ENCODE results near the gene AUTS2.

The AUTS2 gene

GRCh38 chr7:70660819-70661191, 1062.5 kb downstream of the AUTS2 start:
- no peak for DNase-seq

- DNase-seq = no peak
Measured at GRCh38 chr7:70663680-70664079, 1065.4 kb downstream of the AUTS2 start.

GRCh38 chr7:70665997-70666396, 1067.7 kb downstream of the AUTS2 start:
- DNase-seq = no peak

- DNase-seq = no peak
Measured at GRCh38 chr7:70667406-70667805, 1069.1 kb downstream of the AUTS2 start.

GRCh38 chr7:70668606-70669358, 1070.5 kb downstream of the AUTS2 start:
- DNase-seq = no peak

GRCh38 chr7:70669854-70670253, 1071.6 kb downstream of the AUTS2 start:
- no peak for DNase-seq

- DNase-seq = no peak
Measured at GRCh38 chr7:70670288-70670687, 1072.0 kb downstream of the AUTS2 start.

GRCh38 chr7:70673778-70674570, 1075.7 kb downstream of the AUTS2 start:
- DNase-seq = no peak

GRCh38 chr7:70674571-70675010, 1076.3 kb downstream of the AUTS2 start:
- no peak for DNase-seq

GRCh38 chr7:70676243-70676642, 1078.0 kb downstream of the AUTS2 start:
- no peak for DNase-seq

GRCh38 chr7:70678621-70679251, 1080.5 kb downstream of the AUTS2 start:
- no peak for DNase-seq

- no peak for DNase-seq
Measured at GRCh38 chr7:70679661-70680060, 1081.4 kb downstream of the AUTS2 start.

GRCh38 chr7:70680306-70680705, 1082.0 kb downstream of the AUTS2 start:
- DNase-seq = no peak

- DNase-seq = no peak
Measured at GRCh38 chr7:70680743-70681468, 1082.6 kb downstream of the AUTS2 start.

GRCh38 chr7:70681469-70682350, 1083.4 kb downstream of the AUTS2 start:
- DNase-seq = no peak

GRCh38 chr7:70684173-70684572, 1085.9 kb downstream of the AUTS2 start:
- DNase-seq = no peak

- DNase-seq = no peak
Measured at GRCh38 chr7:70693321-70693685, 1095.0 kb downstream of the AUTS2 start.

GRCh38 chr7:70693686-70694433, 1095.6 kb downstream of the AUTS2 start:
- no peak for DNase-seq

- no peak for DNase-seq
Measured at GRCh38 chr7:70694434-70694970, 1096.2 kb downstream of the AUTS2 start.

GRCh38 chr7:70694971-70695794, 1096.9 kb downstream of the AUTS2 start:
- DNase-seq = no peak

Measured in GF-D8 (cell line).